T-cell (primary cell): ENCODE measurements around the gene LIPH. TPM values are rescaled to one million over a fixed set of nuclear protein-coding genes. Genes with fewer than 3 reads are reported as not detected.

Experiments used
- ATAC-seq, 4 experiments: fragments of 200-7000 bp in 3 of 4; fragments of 150-1000 bp in 1 of 4; cut with Tn5 transposase; replicated peaks in 1 of 4; 1 replicate in 3 of 4; 2 replicates in 1 of 4; pipeline ENCODE4 v1.10.0; 2021; ENCODE audit warnings: moderate library complexity in 3 of 4, mild to moderate bottlenecking in 2 of 4, moderate number of reproducible peaks in 1 of 4
- CTCF ChIA-PET, 2 donors: fragments of 300-600 bp; sonication (Branson Sonifier 250); formaldehyde crosslinking; loops; one replicate each; lab custom pipeline; 2022; ENCODE audit warnings: antibody characterized with exemption in 2 of 2; lab: Charles Lee
- POLR2A ChIA-PET, 2 donors: fragments of 300-600 bp; sonication (Branson Sonifier 250); formaldehyde crosslinking; loops; one replicate each; lab custom pipeline; 2022; ENCODE audit warnings: antibody characterized with exemption in 2 of 2; lab: Charles Lee
- DNase-seq, 35 experiments: peaks; one replicate each; pipeline versions ENCODE4 v3.0.0 to v3.0.0-alpha.2; 2013 to 2023
- H3K27ac ChIP-seq: one replicate; pipeline ENCODE4 v1.5.1; 2013; ENCODE audit warnings: low read length
- H3K27me3 ChIP-seq, 2 experiments: replicated peaks in 1 of 2; 1 replicate in 1 of 2; 2 replicates in 1 of 2; pipeline versions ENCODE4 v1.6.1 to v1.7.0; 2013; ENCODE audit warnings: low read length in 1 of 2, mixed read lengths in 1 of 2; ENCODE audit not compliant: control insufficient read depth in 2 of 2, insufficient read depth in 2 of 2; ENCODE audit errors: extremely low read depth in 1 of 2
- H3K36me3 ChIP-seq, 2 donors: 1 replicate in 1 of 2; 2 replicates in 1 of 2; pipeline versions ENCODE4 v1.6.1 to v1.7.0; 2013; ENCODE audit warnings: low read length in 1 of 2; ENCODE audit not compliant: control insufficient read depth in 2 of 2, insufficient read depth in 1 of 2; ENCODE audit errors: extremely low read depth in 1 of 2
- H3K4me1 ChIP-seq, 2 experiments: 1 replicate in 1 of 2; 2 replicates in 1 of 2; pipeline versions ENCODE4 v1.6.1 to v1.7.0; 2013; ENCODE audit warnings: low read length in 2 of 2, mixed read lengths in 1 of 2; ENCODE audit not compliant: insufficient read depth in 2 of 2, control insufficient read depth in 1 of 2; ENCODE audit errors: extremely low read depth in 1 of 2
- H3K4me3 ChIP-seq, 2 donors: 1 replicate in 1 of 2; 2 replicates in 1 of 2; pipeline versions ENCODE4 v1.5.1 to v1.7.0; 2013; ENCODE audit warnings: mild to moderate bottlenecking in 2 of 2, low read length in 1 of 2, moderate library complexity in 1 of 2; ENCODE audit not compliant: control insufficient read depth in 1 of 2; ENCODE audit errors: extremely low read depth in 1 of 2
- H3K9me3 ChIP-seq: 2 replicates; pipeline ENCODE4 v1.7.0; 2013
- H3K27ac Mint-ChIP-seq, 2 donors: one replicate each; pipeline ENCODE4 v1.8.0; 2020 to 2021; ENCODE audit warnings: mild to moderate bottlenecking in 2 of 2, mixed read lengths in 2 of 2
- H3K27me3 Mint-ChIP-seq, 2 donors: one replicate each; pipeline ENCODE4 v1.8.0; 2021 to 2022; ENCODE audit warnings: mixed read lengths in 2 of 2
- H3K36me3 Mint-ChIP-seq: one replicate; pipeline ENCODE4 v1.8.0; 2021; ENCODE audit warnings: mixed read lengths
- H3K4me1 Mint-ChIP-seq, 3 donors: one replicate each; pipeline ENCODE4 v1.8.0; 2020 to 2022; ENCODE audit warnings: mixed read lengths in 3 of 3, mild to moderate bottlenecking in 1 of 3
- H3K4me3 Mint-ChIP-seq, 3 donors: one replicate each; pipeline ENCODE4 v1.8.0; 2020 to 2022; ENCODE audit warnings: mild to moderate bottlenecking in 3 of 3, mixed read lengths in 3 of 3, moderate library complexity in 3 of 3
- H3K9me3 Mint-ChIP-seq, 3 donors: one replicate each; pipeline ENCODE4 v1.8.0; 2020 to 2022; ENCODE audit warnings: mixed read lengths in 3 of 3
- WGBS: methylation state at CpG from one replicate; pipeline ENCODE4 v1.1.5; 2013; ENCODE audit warnings: missing lambda C conversion rate; ENCODE audit not compliant: insufficient coverage; 5-methylcytosine and 5-hydroxymethylcytosine counted together
- total RNA-seq, 35 experiments: library from RNA in 6 of 35; stranded (reverse) in 6 of 35; fragments of 120-200 nt in 1 of 35; gene quantifications; one replicate each; pipeline versions ENCODE4 v1.2.1 to v1.2.4 and lab custom pipeline; 2013 to 2026

The LIPH gene
- total RNA-seq, 5 donors from 2014 or later (not counting 1 experiment from before 2014, with no cell fraction given), result 0.63 TPM; not detected in 4

DNA sequence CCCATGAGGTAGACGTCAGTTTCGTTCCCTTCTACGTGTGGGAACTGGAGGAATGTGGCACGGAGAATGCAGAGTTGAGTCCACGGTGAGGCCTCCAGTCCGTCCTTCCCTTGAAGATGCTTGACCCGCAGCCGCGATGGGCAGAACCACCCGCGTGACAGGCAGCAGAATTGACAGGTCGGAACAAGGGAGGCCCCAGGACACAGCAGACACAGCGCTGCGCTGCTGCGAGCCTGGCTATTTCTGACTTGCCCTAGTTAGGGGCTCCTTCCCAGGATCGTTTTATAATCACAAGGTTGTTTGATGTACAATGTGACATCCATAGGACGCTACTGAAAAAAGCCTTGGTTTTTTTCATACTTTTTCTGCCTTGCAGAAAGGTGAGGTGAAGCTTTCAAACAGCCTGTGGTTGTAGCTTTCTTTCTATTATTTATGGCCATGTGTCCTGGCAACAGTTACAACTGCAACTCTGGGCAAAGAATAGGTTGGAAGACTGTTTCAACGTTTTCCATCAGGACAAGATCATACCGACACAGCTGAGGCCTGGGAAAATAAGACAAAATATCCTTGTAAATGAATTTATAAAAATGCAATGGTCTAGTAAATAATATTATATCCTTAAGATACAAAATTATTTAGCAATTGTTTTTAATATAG is 43.9 kb downstream of the LIPH start:
- WGBS, result 91% methylated on average over 15 of the region's 19 CpGs
- no peak for DNase-seq
- POLR2A ChIA-PET, result no interaction called here
- H3K27me3 ChIP-seq, result peaks cover 0 to 8% of the 10 kb centered on the region in 2 experiments
- ATAC-seq, result no peak
- no peaks in the 10 kb centered on the region for H3K9me3 Mint-ChIP-seq
- H3K36me3 ChIP-seq, result no peaks in the 10 kb centered on the region
- no peak overlapping the region for H3K27ac Mint-ChIP-seq
- H3K4me3 ChIP-seq, result no peak overlapping the region
- H3K27ac ChIP-seq, result no peak overlapping the region
- H3K36me3 Mint-ChIP-seq, result no peaks in the 10 kb centered on the region
- H3K9me3 ChIP-seq, result no peaks in the 10 kb centered on the region
- CTCF ChIA-PET, result no interaction called here
- H3K4me1 Mint-ChIP-seq, result no peaks in the 10 kb centered on the region
- H3K27me3 Mint-ChIP-seq, result no peaks in the 10 kb centered on the region
- no peak overlapping the region for H3K4me3 Mint-ChIP-seq
- H3K4me1 ChIP-seq, result no peaks in the 10 kb centered on the region

GRCh38 chr3:185507883-185508282 is 44.5 kb downstream of the LIPH start:
- no peak for ATAC-seq
- H3K4me3 Mint-ChIP-seq, result no peak overlapping the region
- H3K27ac Mint-ChIP-seq, result no peak overlapping the region
- Histone ChIP-seq H3K4me1 (no peaks in the 10 kb centered on the region), H3K4me3 (no peak overlapping the region), H3K36me3 (no peaks in the 10 kb centered on the region), H3K9me3 (no peaks in the 10 kb centered on the region), H3K27me3 (peaks cover 0 to 12% of the 10 kb centered on the region in 2 experiments), H3K27ac (no peak overlapping the region)
- CTCF ChIA-PET, result no interaction called here
- DNase-seq, result no peak
- H3K27me3 Mint-ChIP-seq, result no peaks in the 10 kb centered on the region
- POLR2A ChIA-PET, result no interaction called here
- WGBS, result 100% methylated on average over 1 of the region's 6 CpGs
- H3K9me3 Mint-ChIP-seq, result no peaks in the 10 kb centered on the region
- H3K4me1 Mint-ChIP-seq, result no peaks in the 10 kb centered on the region
- H3K36me3 Mint-ChIP-seq, result no peaks in the 10 kb centered on the region

DNA sequence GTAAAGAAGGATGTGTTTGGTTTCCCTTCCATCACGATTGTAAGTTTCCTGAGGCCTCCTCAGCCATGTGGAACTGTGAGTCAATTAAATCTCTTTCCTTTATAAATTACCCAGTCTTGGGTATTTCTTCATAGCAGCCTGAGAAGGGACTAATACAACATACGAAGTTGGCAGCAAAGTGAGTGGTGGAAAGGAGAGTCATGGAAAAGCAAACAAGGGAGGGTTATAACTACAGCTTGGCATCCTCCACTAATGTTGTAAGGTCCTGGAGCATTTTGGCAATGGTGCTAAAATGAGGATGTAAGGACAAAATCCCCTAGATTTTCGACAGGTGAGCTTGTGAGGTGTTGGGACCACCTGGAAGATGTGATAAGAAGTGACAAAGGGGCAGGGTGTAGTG is 47.8 kb downstream of the LIPH start:
- ATAC-seq (no peak), DNase-seq (no peak)
- Mint-ChIP-seq H3K9me3 (no peaks in the 10 kb centered on the region), H3K36me3 (no peaks in the 10 kb centered on the region), H3K4me3 (no peak overlapping the region), H3K27me3 (no peaks in the 10 kb centered on the region), H3K4me1 (peaks cover 0 to 1% (median 0%) of the 10 kb centered on the region in 3 donors), H3K27ac (no peak overlapping the region)
- POLR2A ChIA-PET, result no interaction called here
- Histone ChIP-seq H3K4me1 (no peaks in the 10 kb centered on the region), H3K36me3 (no peaks in the 10 kb centered on the region), H3K9me3 (no peaks in the 10 kb centered on the region), H3K4me3 (no peak overlapping the region), H3K27ac (no peak overlapping the region), H3K27me3 (peaks cover 0 to 7% of the 10 kb centered on the region in 2 experiments)
- CTCF ChIA-PET, result interaction anchor here in 1 of 2 donors (0.6 kb wide), 1 partner anchor 54 kb away, joined by 3 read pairs; no protein-coding TSS in a partner anchor
- WGBS, result 0% methylated on average over 1 of the region's 3 CpGs

DNA sequence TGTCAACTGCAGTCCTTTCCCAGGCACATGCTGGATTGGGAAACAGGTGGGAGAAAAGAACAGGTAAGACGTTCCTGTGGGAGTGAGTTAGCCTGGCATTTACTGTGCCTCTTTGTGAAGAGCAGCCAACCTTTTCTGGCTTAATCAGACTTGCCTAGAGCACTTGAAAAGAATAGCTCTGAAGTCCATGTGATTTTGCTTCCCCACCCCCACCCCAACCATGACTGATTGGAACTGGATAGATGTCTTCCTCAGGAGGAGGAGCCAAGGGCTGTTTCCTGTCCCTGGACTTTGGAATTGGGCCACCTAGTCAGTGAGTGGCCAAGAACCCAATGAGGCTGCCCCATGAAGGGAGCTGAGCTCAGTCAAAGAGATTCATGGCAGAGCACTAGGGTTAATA is 48.9 kb downstream of the LIPH start:
- H3K4me1 Mint-ChIP-seq, result peaks cover 0 to 5% (median 5%) of the 10 kb centered on the region in 3 donors
- Histone ChIP-seq H3K4me1 (peaks cover 0 to 6% of the 10 kb centered on the region in 2 experiments), H3K9me3 (no peaks in the 10 kb centered on the region), H3K4me3 (no peak overlapping the region), H3K36me3 (no peaks in the 10 kb centered on the region), H3K27ac (no peak overlapping the region), H3K27me3 (peaks cover 0 to 7% of the 10 kb centered on the region in 2 experiments)
- no peak overlapping the region for H3K27ac Mint-ChIP-seq
- H3K4me3 Mint-ChIP-seq, result no peak overlapping the region
- DNase-seq (no peak), ATAC-seq (no peak)
- WGBS, result 80% methylated on average over 1 of the region's 1 CpG
- CTCF ChIA-PET, result no interaction called here
- H3K27me3 Mint-ChIP-seq, result no peaks in the 10 kb centered on the region
- POLR2A ChIA-PET, result no interaction called here
- H3K9me3 Mint-ChIP-seq, result no peaks in the 10 kb centered on the region
- H3K36me3 Mint-ChIP-seq, result no peaks in the 10 kb centered on the region

- Histone ChIP-seq H3K36me3 (no peaks in the 10 kb centered on the region), H3K4me1 (peaks cover 0 to 8% of the 10 kb centered on the region in 2 experiments), H3K4me3 (no peak overlapping the region), H3K27me3 (peaks cover 0 to 7% of the 10 kb centered on the region in 2 experiments), H3K9me3 (no peaks in the 10 kb centered on the region), H3K27ac (no peak overlapping the region)
- ATAC-seq, result no peak
- CTCF ChIA-PET, result no interaction called here
- Mint-ChIP-seq H3K27me3 (no peaks in the 10 kb centered on the region), H3K4me3 (no peak overlapping the region), H3K36me3 (no peaks in the 10 kb centered on the region), H3K9me3 (no peaks in the 10 kb centered on the region), H3K27ac (no peak overlapping the region), H3K4me1 (peaks cover 4 to 8% (median 7%) of the 10 kb centered on the region in 3 donors)
- 92% methylated on average over 3 of the region's 3 CpGs for WGBS
- no peak for DNase-seq
- POLR2A ChIA-PET, result no interaction called here
These were observed 49.4 kb downstream of the LIPH start for GRCh38 chr3:185502987-185503386.

DNA sequence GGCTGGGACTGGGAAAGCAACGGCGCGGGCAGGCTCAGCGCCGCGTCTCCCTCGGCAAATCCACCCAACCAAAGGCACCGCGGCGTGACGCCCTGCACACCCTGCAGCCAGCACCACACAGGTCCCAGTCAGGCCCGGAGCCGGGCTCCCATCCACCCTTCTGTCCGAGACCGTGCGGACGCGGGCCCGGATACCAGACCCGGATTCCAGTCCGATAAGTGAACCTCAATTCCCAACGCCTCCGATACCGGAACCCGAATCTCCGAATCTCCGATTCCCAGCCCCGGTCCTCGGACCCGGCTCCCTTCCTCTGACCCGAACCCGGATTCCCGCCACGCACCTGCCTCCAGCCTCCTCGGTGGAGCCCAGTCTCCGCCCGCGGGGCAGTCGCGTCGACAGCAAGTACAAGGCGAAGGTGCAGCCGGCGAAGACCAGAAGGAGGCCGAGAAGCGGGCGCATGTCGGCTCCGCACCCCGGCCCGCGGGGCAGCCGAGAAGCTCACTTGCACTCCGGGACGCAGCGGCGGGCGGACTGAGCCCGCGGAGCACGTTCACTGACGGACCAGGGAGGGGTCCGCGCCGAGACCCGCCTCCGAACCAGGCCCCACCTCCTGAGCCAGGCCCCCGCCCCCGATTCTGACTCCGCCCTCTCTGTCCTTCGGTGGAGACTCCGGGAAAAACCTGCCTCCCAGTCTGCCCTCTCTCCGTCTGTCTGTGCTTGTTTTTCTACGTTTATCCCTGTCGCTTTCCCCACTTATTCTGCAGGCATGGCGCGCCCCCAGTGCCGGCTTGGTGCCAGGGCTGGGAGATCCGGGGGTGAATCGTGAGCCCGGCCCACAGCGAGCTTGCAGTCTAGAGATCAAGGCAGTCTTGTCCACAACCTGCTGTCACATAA is 53.6 kb downstream of the LIPH start, which contains the start of gene TMEM41A:
TSS of gene TMEM41A (minus strand) at position 533 of the 894 bp plus-strand sequence. CDS start at position 459, 74 bp downstream.
- ATAC-seq (peak; percentile 96 to 98 (median 98)), DNase-seq (peak; percentile 65 to 90 (median 81))
- Mint-ChIP-seq H3K9me3 (no peaks in the 10 kb centered on the region), H3K27me3 (no peaks in the 10 kb centered on the region), H3K27ac (peak within 1 kb of the TSS; percentile 85 to 88), H3K36me3 (peaks cover 20% of the 10 kb centered on the region), H3K4me3 (peak within 1 kb of the TSS; percentile 90 to 96 (median 91)), H3K4me1 (peaks cover 25 to 33% (median 26%) of the 10 kb centered on the region in 3 donors)
- Histone ChIP-seq H3K9me3 (no peaks in the 10 kb centered on the region), H3K36me3 (peaks cover 7 to 28% of the 10 kb centered on the region in 2 donors), H3K27me3 (peaks cover 0 to 4% of the 10 kb centered on the region in 2 experiments), H3K27ac (peak within 1 kb of the TSS; percentile 70), H3K4me1 (peaks cover 4 to 27% of the 10 kb centered on the region in 2 experiments), H3K4me3 (peak within 1 kb of the TSS; percentile 85 to 99)
- WGBS, result 2% methylated on average over 82 of the region's 82 CpGs
- ChIA-PET POLR2A (interaction anchor here in 1 of 2 donors (1.3 kb wide), 1 partner anchor 87 kb away, joined by 5 read pairs; the partner anchor contains the start of gene SENP2), CTCF (interaction anchor here in 1 of 2 donors (0.7 to 1.3 kb wide), 2 partner anchors 88 to 445 kb away, joined by 3 read pairs; partner anchors contain the start of gene SENP2)
